ENCODE results near the gene FOXM1.

FOXM1 gene
- 0.31 to 1.7 reads per million in 2 donors for total RNA-seq

- DNase-seq: peak; percentile 71
Measured at GRCh38 chr12:2877047-2877952, at the start of gene FOXM1, which contains the start of gene RHNO1. TSS of gene FOXM1 (minus strand) at chr12:2877174. CDS start at chr12:2874478, 2,696 bp downstream. TSS of gene RHNO1 (plus strand) at chr12:2877223. CDS start at chr12:2885367, 8,144 bp downstream.

GRCh38 chr12:2925322-2925995 is 48.5 kb upstream of the FOXM1 start:
- no peak for DNase-seq

DNA sequence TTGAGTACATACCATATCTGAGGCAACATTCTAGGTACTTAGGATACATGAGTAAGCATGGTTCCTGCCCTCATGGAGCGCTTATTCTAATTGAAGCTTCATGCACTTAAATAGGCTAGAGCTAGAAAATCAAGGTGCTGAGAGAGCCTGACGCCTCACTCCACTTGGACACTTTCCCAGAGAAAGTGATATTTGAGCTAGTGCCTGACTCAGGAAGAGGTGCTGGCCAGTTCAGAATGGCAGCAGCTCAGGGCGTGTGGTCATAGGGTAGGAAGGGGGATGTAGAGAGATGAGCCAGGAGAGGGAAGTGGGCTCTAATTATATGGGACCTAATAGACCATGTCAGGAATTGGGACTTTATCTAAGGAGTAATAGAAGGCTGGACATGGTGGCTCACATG is 47.0 kb upstream of the FOXM1 start:
- no peak for DNase-seq

DNA sequence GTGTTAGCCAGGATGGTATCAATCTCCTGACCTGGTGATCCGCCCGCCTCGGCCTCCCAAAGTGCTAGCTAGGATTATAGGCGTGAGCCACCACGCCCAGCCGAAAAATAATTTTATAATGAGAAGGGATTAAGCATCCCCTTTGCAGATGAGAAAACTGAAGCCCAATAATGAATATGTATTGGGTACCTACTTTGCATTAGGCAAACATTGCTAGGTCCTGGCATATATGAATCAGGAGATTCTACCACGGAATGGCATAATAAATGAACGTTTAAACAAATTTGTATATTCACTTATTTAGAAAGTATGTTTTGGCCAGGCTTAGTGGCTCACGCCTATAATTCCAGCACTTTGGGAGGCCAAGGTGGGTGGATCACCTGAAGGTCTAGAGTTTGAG is 46.1 kb upstream of the FOXM1 start:
- no peak for DNase-seq

DNA sequence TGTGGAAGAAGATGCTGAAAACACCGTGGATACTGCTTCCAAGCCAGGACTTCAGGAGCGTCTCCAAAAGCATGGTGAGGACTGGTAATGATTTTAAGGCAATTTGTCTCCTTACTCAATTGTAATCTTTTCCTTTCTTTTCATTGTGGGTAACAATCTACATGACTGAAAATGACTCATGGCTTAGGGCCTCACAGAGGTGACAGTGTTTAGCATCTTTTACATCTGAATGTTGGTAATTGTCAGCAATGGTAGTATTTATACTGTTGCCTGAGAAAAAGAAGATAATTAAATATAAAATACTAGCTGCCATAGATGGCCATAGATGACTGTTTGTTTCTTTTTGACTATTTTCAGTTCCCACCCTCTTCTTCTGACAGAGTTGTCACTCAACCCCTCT is 45.4 kb upstream of the FOXM1 start:
- DNase-seq: no peak

GRCh38 chr12:2919249-2919648 is 42.3 kb upstream of the FOXM1 start:
- no peak for DNase-seq

DNA sequence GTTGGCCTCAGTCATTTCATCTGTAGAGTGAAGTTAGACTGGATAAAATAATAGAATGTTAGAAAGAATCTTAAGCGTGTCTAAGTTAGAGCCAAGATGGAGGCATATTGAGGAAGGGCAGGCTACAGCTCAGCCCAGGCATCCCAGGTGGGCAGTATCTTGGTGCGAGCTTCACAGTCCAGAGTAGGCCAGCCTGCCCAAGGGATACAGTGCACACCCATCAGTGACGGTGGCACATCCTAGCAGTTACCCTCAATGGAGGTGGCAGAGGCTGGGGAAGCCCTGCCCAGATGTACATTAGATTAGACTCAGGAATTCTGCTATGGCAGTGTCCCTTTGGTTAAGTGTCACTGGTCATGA is 35.2 kb upstream of the FOXM1 start:
- DNase-seq: no peak

DNA sequence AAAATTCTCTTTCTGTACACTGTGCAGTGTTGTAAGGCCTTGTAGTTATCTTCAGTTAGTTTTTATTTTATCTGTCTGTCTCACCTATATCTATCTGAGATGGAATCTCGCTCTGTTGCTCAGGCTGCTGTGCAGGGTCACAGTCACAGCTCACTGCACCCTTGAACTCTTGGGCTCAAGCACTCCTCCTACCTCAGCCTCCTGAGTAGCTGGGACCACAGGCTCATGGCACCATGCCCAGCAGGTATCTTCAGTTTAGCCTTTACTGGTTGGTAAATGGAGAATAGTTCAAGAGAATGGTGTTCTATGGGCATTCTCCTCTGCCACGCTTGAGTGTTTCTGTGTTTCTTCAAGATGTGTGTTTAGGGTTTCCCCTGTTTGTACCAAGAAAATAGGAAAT is 27.3 kb upstream of the FOXM1 start:
- DNase-seq: no peak

- DNase-seq: no peak
Measured at GRCh38 chr12:2902272-2902880, 25.4 kb upstream of the FOXM1 start.

- DNase-seq: no peak
Measured at GRCh38 chr12:2900642-2901041, 23.7 kb upstream of the FOXM1 start.

GRCh38 chr12:2897418-2897817 is 20.4 kb upstream of the FOXM1 start:
- DNase-seq: no peak

DNA sequence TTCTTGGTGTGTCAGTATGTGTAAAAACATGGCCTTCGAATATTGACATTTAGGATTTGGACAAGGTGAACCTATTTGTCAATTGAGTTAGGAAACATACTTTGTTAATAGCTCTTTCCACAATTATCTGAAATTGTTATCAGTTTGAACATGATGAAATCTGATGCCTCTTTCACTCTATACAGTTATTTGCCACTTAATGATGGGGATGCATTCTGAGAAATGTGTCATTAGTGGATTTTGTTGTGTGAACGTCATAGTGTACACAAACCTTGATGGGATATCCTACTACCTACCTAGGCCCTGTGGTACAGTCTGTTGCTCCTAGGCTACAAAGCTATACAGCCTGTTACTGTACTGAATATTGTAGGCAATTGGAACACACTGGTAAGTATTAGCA is 18.5 kb upstream of the FOXM1 start:
- no peak for DNase-seq

DNA sequence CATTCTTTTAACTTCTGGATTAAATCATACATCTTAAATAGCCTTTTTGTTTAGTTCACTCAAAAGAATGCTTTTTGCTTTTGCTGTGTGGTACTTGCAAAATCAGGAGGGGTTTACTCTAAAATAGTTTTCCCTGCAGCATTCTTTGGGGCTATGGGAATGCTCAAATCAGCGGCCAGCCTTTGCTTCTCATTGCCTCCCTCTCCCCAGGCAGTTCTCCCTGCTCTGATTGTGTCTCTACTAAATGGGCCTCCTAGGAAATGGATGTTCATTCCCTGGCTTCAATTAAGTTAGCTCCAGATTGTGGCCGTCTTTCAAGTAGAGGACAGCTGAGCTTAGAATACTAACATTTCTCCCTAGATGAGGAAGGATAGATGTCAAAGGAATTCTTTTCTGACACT is 18.1 kb upstream of the FOXM1 start:
- no peak for DNase-seq

- DNase-seq: no peak
Measured at GRCh38 chr12:2893007-2893406, 16.0 kb upstream of the FOXM1 start.

DNA sequence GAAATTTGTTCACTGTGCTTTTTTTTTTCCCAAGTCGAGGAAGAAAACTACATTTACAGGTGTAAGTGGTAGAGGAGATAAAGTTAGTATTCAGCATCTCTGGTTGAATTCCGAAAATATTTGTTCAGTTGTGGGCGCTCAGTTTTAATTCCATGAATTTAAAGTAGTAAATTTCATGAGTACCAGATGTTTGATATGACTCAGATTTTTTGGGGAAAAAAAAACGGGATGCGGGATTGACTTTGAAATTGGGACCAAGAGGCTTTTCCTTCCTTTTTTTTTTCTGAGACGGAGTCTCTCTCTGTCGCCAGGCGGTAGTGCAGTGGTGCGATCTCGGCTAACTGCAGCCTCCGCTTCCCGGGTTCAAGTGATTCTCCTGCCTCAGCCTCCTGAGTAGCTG is 15.3 kb upstream of the FOXM1 start:
- DNase-seq: no peak

DNA sequence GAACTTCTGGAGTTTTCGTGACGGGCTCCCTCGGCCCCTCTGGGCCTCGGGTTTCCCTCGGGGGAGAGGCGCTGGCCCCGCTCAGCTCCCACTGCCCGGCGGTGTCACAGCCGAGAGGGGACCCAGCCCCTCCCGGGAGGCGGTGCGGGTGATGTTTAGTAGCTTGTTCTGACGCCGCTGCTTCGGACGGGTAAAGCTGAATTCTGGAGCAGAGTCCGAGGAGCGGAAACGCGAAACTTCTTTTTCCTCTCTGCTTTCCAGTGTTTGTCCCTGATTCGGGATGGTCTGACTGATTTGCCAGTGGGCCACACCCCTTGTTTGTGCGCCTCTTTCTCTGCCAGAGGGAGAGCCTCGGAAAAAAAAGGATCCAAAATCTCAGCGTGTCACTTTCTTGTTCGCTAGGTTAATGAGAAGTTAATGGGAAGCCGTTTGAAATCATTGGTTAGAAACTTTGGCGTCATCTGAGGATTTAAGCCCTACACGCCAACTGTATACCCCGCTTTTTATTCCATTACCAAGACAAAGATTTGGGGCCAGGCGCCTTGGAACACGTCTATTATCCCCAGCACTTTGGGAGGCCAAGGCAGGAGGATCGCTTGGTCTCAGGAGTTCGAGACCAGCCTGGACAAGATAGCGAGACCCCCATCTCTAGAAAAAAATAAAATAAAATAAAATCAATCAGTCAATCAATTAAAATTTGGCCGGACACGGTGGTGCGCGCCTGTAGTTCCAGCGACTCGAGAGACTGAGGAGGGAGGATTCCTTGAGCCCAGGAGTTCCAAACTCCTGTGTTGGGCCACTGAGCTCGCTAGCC is 14.5 kb upstream of the FOXM1 start:
- DNase-seq: no peak

DNA sequence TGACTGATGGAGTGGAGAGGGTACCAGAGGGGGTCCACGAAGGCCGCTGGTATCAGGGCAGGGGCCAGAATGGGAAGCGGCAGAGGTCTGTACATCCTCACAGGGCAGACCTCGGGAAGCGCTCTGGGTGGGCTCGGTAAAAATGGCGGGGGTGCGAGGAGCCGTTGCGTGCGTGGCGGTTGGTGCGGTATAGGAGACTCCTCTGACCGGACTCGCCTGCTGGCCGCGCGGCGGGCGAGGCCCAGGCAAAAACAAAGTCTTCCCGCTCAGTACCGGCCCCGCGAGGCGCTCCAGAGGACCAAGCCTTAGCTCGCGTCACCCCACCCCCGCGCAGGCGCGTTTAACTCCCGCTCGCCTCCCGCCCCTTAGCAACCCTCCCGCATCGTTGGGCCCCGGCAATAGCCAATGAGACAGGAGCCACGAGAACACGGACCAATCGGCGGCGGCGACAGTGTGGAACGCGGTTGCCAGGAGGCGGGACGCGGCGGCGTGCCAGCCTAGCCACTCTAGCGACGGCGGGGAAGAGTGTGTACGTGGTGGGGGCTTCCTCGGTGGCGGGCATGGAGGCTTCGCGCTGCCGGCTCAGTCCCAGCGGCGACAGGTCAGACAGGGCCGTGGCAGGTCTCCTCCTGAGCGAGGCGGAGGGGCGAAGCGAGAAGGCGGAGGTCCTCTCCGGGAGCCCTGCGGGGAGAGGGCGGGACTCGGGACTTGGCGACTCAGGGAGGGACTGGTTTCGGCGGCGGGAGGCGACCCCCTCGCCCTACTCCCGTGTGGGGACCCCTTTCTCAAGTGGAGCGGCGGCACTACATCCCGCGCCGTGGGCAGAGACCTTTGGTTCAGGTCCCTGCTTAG is 13.6 kb upstream of the FOXM1 start, which contains the start of gene TULP3:
Gene TULP3 (plus strand): TSS at position 504 of the 852 bp plus-strand sequence. CDS start 57 bp downstream, at position 561.
- DNase-seq: peak; percentile 98

DNA sequence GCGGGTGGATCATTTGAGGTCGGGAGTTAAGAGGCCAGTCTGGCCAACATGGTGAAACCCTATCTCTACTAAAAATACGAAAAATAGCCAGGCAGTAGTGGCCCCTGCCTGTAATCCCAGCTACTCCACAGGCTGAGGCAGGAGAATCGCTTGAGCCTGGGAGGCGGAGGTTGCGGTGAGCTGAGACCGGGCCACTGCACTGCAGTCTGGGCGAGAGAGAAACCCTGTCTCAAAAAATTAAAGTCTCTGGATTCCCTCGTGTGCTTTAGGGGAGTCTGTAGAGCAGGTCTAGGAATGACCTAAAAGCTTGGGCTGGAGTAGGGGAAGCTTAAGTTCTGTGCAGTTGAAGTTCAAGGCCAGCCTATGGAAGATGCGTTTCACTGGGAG is 13.0 kb upstream of the FOXM1 start:
- DNase-seq: no peak

DNA sequence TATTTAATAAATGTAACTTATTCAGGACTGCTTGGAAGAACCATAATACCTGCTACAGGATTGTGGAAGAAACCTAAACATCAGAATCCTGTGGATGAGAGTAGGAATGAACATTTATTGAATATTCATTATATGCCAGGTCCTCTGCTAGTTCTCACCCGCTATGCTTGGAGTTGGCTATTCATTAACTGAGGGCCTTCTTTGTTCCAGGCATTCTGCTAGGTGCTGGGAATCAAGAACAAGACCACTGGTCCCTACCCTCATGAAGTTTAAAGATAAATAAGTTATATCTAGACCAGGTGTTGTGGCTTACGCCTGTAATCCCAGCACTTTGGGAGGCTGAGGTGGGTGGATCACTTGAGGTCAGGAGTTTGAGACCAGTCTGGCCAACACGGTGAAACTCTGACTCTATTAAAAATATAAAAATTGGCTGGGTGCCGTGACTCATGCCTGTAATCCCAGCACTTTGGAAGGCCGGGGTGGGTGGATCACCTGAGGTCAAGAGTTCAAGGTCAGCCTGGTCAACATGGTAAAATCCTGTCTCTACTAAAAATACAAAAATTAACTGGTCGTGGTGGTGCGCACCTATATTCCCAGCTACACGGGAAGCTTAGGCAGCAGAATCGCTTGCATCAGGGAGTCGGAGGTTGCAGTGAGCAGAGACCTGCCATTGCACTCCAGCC is 9.9 kb upstream of the FOXM1 start:
- no peak for DNase-seq

DNA sequence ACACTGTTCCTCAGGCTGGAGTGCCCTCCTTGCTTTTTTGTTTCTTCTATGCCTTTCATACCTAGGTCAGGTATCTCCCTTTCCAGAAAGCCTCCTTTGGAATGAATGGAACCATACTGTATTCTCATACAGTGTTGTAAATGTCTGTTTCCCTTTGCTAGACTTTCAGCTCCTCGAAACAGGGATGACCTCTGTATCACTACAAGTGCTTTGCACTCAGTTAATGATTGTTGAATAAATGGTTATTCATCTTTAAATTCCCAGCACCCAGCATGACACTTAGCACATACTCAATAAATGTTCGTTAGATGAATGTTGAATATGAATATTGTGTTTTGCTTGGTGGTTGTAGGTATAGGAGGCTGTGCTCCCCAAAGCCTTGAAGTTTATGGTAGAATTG is 7.8 kb upstream of the FOXM1 start:
- no peak for DNase-seq

- DNase-seq: no peak
Measured at GRCh38 chr12:2879853-2880252, 2.9 kb upstream of the FOXM1 start.
